Glomerular visceral epithelial cell (primary cell): Measurements from ENCODE around the gene WNT7A.
"Not testable (repeated sequence)": the region's sequence is repeated elsewhere in the genome, so short reads cannot be mapped to it uniquely, and the experiment has no call there.

Experiments
- DNase-seq: peaks from one replicate; pipeline ENCODE4 v3.0.0-alpha.2; 2016; ENCODE audit errors: extremely low spot score

Gene WNT7A

GRCh38 chr3:13879946-13880810 lies at the start of gene WNT7A:
Gene WNT7A, minus strand, starts transcription at chr3:13880071. Its CDS starts 255 bp downstream, at chr3:13879816.
- DNase-seq: no peak

DNA sequence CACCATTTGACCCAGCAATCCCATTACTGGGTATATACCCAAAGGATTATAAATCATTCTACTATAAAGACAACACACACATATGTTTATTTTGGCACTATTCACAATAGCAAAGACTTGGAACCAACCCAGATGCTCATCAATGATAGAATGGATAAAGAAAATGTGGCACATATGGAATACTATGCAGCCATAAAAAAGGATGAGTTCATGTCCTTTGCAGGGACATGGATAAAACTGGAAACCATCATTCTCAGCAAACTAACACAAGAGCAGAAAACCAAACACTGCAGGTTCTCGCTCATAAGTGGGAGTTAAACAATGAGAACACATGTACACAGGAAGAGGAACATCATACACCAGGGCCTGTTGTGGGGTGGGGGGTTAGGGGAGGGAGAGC lies 48.9 kb upstream of the WNT7A start:
- not testable (repeated sequence) for DNase-seq

DNA sequence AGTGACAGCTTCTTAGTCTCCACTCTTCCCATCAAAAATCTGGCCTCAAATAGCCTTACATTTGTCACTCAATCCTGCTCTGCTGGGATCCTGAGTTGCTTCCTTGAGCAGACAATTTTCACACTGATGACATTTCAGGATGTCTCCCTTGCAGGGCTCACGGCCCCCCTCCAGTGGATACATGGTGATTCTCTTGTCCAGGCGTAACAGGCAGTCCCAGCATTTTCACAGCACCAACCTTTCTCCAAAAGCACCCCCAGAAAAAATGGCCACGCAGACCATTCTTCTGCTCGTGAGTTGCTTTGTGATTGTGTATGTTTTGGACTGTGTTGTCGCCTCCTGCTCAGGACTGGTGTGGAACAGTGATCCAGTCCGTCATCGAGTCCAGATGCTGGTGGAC lies 47.4 kb upstream of the WNT7A start:
- DNase-seq: no peak

DNA sequence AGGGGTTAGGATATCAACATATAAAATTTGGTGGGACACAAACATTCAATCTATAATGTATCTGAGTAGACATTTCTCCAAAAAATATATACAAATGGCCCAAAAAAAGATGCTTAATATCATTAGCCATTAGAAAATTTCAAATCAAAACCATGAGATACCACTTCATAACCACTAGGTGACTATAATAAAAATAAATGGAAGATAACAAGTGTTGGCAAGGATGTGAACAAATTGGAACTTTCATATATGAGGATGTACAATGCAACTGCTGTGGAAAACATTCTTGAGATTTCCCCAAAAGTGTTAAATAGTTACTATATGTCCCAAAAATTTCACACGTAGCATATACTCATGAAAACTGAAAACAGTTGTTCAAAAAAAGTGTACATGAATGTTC lies 36.5 kb upstream of the WNT7A start:
- no peak for DNase-seq

DNA sequence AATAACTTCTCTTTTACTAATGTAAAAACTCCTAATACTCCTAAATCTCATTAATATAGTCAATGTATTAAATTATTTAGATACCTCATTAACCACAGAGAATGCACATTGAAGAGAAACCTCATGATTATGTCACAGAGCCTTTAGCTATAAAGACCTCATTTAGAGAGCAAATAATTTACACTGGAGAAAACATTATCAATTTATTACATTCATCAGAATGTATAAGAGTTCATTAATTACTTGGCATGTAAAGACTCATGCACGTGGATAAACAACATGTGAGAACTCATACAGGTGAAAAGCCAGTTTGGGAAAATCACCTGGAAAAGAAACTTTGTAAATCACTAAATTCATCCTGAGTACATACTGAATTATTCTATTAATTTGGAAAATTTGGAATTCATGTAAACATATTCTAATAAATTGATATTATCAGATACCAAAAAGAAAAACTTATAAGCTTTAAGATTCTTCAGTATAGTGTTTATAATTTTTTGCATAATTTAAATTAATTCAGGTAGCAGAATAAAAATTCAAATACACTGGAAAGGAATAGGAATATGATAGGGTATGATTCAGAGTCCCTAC lies 22.9 kb upstream of the WNT7A start:
- DNase-seq: no peak

- DNase-seq: no peak
Observed at GRCh38 chr3:13901935-13902584, 22.2 kb upstream of the WNT7A start.

DNA sequence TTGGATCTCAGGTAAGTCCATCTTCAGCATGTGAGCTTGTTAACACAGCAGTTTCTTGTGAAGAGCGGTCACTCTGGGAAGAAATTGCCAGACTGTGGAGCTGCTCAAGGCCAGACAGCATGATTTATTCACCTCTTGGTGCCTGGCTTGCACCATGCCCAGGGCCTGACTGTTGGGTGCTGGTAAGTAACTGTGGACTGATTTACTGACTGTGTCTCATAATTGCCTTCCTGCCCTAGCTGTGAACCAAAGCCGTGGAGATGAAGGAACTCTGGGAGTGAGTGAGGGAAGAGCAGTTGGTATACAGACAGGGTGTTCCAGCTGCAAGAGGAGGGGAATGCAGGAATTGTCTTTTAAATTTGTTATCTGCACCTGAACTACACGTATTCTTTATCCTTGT lies 18.5 kb upstream of the WNT7A start:
- DNase-seq: no peak

DNA sequence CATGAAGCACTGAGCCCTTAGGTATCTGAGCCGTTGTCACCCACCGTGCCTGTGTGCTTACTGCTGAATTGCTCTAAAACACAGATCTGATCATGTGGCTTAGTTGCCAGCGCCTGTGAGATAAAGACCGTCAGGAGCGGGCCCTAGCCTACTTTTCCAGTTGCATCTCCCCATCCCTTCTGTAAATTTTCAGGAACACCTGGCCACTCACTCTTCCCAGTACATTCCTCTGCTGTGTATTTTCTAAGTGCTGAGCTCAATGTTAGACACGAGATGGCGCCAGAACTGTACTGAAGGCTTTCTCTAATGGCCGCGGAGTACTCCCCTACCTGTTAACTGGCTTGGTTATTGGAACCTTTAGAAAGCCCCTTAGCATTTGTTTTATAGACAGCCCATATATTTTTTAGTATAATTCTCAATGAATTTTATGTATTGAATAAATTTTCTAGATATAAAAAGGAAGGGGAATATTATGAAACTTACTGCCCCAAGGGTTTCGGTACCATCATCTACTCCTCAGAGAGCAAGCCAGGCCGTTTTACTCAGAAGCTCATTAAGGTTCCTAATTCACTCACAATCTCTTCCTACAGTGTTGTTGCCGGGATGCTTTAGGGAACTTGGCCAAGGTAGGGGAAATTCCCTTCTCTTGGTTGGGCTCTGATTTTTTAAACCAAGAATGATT lies 16.7 kb upstream of the WNT7A start:
- DNase-seq: peak; percentile 32

DNA sequence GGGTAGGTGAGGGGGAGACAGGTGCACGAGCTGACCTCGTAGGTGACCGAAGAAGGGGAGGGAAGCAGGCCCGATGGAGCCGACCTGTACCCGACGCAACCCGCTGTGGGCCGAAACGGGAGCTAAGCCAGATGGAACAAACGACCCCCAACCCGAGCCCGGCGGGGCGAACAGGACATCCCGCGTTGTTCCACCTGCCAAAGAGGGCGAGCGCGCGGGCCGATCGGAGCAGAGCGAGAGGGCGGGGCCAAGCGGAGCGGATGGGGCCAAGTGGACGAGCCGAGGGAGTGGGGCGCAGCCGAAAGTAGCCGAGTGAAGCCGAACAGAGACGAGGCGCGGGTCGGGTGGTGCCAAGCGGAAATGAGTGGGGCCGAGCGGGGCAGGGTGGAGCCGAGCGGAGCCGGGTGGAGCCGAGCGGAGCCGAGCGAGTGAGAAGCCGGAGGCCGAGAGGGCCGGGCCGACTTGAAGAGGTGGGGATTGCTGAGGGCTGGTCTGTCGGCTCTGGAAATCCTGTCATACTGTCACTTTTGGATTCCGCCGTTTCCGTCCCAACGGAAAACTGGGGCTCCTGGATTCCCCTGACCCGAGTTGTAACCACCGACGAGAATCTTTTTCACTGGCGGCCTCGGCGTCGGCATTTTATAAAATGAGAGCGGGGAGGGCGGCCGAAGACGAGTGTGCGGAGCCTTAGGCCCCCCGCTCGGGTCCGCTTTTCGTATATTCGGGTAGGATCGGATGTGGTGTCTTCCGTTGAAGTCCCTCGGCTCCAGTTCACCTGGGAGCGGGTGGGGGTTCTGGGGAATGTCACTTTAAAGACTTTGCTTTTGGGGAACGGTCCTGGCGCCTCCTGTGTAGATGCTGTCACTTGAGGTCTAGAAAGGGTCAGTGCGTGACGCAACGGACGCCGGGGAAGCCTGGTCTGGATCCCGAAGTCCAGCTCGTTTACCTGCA lies 15.6 kb upstream of the WNT7A start:
- DNase-seq: peak; percentile 9

- no peak for DNase-seq
Observed at GRCh38 chr3:13894807-13895154, 14.9 kb upstream of the WNT7A start.

GRCh38 chr3:13894096-13894806 lies 14.4 kb upstream of the WNT7A start:
- no peak for DNase-seq

DNA sequence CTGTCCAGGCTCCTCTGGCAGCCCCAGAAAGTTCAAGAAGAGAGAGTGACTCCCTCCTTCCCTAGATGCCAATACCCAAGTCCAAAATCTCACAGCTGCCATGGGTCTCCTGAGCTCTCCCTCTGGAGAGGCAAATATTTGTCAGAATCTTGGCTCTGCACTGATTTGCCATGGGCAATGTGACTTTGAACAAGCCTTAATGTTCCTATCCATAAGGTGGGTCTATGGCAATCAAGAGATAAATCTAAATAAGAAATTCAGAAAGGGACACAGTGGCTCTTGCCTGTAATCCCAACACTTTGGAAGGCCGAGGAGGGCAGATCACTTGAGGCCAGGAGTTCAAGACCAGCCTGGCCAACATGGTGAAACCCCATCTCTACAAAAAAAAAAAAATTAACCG lies 12.4 kb upstream of the WNT7A start:
- DNase-seq: no peak

- no peak for DNase-seq
Observed at GRCh38 chr3:13891492-13892073, 11.7 kb upstream of the WNT7A start.

- no peak for DNase-seq
Observed at GRCh38 chr3:13891017-13891392, 11.1 kb upstream of the WNT7A start.

DNA sequence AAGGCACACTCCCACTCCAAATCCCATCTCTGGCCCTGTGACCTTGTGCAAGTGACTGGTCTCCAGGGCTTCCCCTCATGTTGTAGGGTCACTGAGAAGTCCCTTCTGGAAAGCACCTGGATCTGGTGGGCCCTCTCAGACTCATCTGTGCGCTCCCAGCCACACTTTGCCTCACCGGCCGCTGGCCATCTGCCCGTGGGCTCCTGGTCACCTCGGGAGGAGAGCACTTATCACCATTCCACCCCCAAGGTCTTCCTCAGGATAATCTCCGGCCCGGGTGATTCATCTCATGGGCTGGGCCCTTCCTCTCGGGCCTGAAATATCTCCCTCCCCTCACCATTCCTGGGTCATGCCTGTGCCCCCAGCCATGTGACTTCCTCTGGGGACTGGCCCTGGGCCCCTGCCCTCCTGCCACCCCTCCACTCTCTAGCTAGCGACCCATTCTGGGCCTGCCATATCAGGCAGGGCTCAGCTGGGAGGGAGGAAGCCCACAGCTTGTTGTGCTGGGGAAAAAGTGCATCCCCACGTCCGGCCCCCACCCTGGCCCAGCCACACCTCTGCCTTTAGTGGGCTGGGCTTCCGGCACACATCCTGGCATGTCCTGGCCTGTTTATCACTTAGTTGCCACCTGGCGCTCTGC lies 10.6 kb upstream of the WNT7A start:
- DNase-seq: no peak

DNA sequence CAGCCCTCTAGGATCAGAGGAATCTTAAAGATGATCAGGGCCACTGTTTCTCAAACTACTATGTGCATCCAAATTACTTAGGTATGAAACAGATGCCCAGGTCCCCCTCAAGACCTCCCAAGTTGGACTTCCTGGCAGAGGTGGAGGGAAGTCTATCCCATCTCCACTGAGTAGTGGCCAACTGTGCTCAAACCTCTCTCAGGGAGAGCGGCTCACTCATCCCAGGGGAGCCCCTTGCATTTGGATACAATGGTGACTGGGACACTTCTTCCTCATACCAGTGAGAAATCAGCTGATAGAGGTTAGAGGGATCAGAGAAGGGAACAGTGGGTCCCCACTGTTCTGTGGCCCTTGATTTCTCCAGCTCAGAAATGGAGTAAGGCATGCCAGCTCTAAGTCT lies 8.7 kb upstream of the WNT7A start:
- DNase-seq: no peak

DNA sequence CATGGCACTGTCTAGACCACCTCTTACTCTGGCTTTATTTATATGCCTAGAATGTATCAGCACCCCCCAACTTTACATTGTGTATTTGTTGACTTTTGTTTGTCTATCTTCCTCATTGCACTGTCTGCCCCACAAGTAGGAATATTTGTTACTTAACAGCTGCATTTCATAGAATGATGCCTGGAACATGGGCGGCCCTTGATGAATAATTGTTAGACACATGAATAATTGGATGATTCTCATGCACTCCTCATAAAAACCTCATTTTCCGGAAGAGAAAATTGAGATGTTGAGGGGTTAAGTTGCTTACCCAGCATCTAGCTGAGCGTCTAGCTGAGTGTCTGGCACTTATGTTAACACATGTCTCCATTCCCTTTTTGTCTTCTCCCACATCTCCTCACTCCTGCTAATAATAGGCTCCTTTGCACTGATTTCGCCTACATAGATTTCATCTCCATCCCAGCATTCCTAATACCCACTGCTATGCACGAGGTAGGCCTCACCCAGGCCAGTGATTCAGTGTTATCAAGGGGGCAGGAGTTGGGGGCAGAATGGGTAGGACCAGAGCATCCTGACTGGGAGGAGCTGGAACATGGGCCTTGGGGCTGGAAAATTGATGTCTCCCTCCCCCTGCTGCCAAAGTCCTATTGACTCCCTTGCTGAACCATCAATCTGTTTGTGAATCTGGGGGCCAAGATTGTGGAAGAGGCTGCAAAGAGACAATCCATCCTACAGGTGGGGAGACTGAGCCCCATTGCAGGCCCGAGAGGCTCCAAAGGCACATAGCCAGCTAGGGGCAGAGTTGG lies 7.8 kb upstream of the WNT7A start:
- DNase-seq: no peak

- DNase-seq: no peak
Observed at GRCh38 chr3:13886593-13887129, 6.8 kb upstream of the WNT7A start.

DNA sequence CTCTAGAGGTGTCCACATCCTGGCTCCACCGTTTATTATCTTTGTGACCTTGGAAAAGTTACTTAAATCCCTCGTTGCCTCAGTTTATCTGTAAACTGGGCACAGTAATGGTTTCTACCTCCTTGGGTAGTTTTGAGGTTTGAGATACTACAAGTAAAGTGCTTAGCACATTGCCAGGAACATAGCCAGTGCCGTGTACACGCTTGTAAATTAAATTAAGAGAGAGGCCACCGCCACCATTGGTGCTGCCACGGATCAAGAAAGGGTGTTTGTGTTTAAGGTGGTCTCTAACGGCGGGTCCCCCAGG lies 5.8 kb upstream of the WNT7A start:
- DNase-seq: no peak
